NCI-H146 treated with DMSO at 0.1 percent for 48 hours (cell line): ENCODE data around the gene PEMT.

Experiments
- DNase-seq: peaks from one replicate; lab custom pipeline; 2025; ENCODE audit not compliant: unreplicated experiment; lab: John Stamatoyannopoulos, UW

The PEMT gene

DNA sequence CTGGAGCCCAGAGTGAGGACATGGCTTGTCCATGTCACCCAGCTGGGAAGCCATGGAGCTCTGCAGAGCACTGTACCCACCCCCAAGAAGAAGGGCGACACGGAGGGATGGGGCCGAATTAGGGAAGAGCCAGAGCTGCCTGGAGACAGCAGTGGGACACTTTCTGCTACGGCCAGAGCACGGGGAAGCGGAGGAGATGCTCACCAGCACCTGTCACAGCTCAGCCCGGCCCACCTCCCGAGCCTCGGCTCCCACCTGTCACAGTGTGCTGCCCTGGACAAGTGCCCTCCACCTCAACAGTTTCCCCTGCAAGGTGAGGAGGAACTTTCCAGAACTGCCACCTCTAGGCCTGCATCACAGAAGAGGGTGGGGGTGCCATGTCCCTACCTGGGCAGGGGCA lies 36.4 kb downstream of the PEMT start:
- no peak for DNase-seq

DNA sequence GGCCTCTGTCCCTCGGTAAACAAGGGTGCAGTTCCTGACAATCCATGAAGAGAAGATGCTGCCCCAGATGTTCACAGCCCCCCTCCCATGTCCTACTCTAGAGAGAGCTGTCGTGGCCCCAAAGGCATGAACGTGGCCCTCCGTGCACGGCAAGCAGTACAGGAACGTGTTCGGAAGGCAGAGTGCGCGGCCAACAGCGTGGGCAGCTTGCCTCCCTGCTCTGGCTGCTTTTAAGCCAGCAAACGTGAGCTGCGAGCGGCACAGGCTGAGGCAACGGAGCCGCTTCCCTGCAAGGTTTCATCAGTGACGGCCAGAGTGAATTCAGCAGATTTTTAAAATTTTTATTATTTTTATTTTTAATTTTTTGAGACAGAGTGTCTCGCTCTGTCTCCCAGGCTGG lies 37.2 kb downstream of the PEMT start:
- DNase-seq: no peak

DNA sequence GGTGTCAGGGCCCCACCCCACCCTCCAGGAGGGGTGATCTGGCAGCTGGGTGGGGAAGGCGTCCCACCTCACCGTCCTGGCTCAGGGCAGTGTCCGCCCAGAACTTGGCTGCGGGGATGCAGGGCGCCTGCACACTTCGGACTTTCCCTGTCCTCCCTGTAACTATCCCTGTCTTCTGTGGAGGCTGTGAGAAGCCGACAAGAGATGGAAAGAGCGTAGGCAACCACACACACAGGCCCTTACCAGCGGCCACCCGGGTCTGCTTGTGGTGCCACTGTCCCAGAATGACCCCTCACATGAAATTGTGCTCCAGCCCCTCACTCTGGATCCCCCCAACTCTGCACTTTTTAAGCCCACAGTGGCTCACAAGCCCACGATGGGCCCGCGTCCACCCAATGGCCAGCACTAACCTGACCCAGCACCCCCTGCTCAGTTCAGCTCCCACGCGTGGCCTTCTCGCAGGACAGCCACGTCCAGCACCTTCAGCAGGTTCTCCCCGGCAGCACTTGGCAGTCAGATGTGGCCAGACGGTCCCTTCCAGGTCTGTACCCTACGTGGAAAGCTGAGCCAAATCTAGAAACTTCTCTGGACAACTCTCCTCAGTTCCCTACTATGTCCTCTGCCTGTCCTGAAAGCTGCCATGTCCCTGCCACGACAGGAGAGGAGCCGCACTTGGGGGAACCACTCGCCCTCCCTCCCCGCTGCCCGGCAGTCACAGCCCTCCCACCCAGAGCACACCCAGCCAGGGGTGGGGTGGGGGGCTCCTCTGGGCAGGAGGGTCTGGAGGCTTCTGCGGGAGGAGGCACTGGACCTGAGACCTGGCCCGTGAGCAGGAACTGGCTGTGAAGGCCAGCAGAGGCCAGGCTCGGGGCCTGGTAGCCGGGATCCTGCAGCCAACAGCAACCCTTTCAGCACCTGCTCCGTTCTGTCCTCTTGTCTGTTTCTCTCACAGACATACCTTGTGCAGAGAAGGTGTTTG lies 38.0 kb downstream of the PEMT start:
- DNase-seq: no peak

DNA sequence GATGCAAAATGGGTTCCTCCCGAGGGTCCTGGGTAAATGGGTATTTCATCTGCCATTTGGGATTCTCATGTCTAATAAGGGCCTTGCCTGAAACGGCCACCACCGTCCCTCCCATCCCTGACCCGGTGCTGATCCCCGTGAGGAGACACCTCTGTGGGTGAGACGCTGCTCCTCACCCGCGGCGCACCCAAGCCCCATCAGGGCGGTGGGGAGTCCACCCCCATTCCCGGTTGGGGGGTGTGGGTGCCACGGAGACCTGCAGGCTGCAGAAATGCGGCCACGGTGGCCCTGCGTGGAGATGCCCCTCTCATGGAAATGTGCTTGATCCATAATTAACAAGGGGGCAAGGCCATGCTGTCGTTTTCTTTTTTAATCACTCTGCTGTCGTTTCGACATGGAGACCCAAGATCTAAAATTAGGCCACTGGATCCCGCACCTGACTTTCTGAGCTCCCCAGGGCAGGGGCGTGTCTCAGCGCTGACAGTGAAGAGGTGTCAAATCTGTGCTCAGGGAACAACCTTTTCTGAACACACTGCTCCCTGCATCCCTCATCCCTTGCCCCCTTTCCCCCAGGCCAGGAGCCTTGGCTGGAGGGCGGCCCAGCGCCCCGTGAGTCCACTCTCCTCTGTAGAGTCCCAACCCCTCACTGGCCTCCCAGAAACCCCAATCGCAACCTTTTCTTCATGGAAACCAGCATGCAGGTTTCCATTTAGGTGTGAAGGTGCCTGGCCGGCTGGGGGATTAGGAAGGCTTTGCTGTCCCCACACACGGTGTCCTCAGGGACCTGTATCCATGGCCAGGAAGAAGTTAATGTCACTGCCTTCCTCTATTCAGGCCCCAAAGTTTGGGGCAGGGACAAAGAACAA lies 38.9 kb downstream of the PEMT start:
- no peak for DNase-seq

DNA sequence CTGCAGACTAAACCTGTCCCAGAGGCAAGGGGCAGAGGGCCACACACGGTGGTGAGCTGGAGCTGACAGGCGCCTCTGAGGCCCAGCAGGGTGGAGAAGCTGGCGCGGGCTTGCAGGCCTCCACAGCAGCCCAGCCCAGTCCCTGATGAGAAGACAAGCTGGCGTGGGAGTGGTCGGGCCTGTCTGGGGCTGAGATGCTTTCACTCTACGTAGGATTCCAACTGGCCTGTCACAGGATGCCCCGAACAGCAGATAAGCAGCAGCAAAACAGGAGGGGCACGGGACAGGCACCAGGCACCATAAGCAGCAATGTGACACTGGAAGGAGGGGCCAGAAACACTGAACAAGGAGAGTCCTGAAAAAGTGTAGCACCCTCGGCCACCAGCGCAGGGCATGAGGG lies 40.1 kb downstream of the PEMT start:
- no peak for DNase-seq

DNA sequence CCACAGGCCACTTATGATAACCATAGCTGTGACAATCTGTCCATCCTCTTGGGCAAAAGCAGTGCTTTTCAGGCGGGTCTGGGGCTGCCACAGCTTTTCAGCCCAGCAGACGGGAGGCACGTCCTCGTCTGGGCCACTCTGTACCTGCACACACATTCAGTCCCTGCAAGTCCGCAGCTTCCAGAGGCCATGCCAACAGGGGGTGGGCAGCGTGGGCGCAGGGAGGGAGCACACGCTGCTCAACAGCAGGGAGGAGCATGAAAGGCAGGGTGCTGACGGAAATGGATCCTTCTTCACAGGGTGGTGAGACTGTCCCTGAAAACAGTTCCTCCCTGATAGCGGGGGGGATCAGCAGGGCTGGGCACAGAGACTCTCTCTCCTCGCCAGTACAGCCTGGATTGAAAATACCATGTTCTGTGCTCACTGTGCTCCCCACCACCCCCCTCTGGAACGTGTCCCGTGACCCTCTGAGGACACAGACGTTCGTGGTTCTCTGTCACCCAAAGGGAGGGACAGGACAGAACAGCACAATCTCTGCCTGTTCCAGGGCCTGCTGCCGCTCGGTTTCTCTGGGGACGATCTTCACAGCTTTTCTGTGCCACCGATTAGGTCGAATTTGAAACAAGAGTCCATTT lies 41.7 kb downstream of the PEMT start:
- no peak for DNase-seq

DNA sequence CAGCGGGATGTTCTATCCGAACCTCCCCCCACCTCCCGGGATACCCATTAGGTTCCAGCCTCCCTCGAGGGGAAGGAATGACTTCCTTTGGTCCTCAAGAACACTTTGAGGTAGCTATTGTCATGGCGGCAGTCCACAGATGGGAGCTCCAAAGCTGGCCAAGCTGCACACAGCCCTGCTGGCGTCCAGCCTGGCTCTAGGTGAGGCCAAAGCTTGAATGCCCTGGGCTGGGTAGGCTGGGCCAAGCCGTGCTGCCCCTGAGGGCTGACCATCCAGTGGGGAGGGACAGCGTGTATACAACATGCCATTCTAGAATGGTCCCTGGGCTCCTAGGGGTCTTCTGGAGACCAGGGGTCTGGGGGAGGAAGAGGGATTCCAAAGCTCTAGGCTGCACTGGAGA lies 43.5 kb downstream of the PEMT start:
- no peak for DNase-seq

DNA sequence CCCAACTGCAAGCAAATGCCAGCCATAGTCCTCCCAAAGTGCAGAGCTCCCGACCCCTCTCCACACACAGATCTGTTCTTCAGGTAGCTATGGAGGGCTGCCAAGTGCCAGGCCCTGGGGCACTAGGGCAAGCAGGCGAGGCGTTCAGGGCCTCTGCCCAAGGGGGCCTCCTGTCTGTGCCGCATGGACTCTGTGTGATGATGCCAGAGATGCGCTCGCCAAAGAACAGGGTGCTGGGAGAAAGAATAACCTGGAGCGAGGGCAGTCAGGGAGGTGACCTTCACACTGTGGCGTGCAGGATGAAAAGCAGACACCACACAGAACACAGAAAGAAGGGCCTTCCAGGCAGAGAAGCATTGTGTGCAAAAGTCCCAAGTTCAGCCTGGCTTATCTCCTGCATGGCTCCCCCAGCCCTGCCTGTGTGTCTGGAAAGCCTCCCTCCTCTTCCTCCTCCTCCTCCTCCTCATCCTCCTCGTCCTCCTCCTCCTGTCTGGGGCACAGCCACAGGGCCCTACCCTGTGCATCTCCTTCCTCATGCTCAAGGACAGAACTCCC lies 44.2 kb downstream of the PEMT start:
- no peak for DNase-seq

DNA sequence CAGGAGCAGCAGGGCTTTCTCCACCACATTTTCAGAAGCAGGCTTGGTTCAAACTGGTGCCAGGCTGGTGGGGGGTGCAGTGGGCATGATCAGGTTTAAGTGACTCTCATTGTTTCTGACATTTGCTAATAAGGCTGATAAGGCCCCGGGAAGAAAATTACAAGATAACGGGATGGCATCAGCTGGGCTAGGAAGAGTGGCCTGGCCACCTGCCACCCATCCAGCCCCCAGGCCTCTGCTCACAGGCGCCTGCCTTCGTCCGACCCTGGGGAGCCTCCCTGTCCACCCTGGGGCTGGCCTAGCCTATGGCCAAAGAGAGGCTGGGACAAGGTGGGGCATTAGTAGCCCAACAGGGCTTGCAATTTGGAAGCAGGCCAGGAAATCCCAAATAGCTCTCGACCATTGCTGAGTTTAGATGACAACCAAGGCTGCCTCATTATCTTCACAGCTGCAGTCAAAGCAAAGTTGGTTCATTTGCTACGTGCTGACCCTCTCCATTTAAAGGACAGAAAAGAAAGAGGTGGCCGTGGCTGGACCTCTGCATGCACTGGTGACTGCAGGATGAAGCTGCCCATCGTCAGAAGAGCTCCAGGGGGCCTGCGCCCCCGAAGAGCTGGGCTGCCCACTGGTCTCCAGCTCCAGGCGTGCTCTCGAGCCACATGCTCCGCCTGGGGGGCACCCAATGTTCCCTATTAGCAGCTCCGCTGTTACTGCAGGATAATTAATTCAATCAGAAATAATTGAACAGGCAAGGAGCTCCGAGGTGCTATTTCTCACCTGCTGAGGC lies 44.9 kb downstream of the PEMT start:
- DNase-seq: peak; percentile 25

DNA sequence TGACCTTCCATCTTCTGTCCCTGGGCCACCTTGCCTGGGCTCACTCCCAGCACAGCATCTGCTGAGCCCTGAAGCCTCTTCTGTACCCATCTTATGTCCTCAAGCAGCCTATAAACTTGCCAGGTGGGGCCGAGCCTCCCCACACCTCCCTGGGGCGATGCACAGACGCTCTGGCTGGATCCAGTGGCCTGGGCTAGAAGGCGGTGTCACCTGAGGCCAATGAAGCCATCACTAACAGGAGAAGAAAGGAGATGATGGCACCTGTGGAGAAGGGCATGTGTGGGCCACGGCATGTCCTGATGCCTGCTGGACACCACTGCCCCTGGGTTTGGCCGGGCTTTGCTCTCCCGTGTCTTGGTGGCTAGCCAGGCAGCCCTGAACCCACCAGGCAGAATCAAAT lies 45.5 kb downstream of the PEMT start:
- peak; percentile 25 for DNase-seq

DNA sequence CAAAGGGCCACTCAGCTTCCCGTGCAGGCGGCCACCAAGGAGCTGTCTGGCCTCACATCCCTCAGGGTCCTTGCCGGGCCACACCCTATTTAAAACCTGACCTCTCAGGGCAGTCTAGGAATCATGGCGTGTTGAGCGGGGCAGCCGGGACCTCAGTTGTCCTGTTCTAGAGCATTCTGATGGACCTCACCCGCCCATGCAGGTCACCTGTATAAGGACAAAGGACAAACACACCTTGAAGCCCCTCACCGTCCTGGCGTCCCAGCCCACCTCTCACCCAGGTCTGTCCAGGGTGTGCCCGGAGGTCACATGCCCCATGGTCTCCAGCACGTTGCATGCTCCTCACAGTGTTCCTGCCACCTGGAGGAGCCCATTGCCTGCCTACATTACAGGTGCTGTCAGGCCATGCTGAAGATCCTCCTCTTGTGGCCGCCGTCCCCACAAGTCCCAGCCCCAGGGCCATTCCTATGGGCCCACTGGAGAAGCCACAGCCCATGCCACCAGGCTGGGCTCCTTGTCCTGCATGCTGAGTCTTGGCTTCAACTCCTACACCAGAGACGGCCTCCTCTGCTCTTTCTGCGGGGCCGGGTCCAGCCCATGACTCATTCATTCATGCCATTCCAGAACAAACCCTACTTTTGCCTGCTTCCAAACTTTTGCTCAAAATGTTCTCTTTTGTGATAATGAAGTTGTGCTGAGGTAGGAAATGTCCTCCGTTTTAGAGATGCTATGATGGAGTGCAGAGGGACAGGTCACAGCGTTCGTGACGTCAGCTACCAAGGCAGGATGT lies 46.3 kb downstream of the PEMT start:
- no peak for DNase-seq

DNA sequence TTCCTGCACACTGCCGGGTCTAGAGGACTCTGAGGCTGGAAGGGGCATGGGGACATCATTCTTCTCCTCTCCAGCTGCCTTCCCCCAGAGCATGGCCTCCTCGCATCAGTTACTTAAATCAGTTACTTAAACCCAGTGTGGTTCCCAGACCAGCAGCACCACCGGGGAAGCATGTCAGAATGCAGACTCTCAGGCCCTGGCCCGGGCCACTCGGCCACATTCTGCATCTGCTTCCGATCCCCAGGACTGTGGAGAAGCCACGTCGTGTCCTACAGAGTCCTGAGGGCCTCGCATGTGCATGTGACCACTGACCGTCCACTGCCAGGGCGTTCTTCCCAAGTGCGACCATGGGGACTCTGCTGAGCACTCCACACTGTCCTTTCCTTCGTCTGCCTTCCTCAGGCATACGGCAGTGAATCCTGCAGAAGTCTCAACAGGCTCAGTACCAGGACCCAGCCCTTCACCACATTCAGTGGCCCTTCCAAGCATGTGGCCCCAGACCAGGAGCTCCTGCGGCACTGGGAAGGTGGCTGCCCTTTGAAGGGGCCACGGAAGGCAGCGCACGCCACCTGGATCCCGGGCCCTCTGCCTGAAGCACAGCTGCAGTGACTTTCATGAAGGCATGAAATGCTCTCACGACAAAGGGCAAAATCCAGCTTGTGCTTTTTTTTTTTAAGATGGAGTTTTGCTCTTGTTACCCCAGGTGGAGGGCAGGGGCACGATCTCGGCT lies 48.4 kb downstream of the PEMT start:
- no peak for DNase-seq

DNA sequence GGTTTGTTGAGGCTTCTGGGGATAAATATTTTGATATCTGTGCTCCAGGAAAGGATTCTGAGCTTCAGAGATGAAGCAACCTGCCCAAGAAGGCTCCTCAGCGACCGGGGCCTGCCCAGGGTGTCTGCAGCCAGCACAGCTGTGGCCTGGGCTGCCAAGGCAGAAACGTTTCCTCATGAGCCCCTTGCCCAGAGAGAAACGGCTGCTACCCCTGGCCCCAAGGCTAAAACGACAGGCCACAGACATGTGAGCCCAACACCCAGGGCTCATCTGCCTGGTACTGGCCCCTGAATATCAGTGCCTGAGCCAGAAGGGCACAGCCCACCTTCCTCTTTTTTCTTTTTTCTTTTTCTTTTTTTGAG lies 49.9 kb downstream of the PEMT start:
- DNase-seq: no peak

DNA sequence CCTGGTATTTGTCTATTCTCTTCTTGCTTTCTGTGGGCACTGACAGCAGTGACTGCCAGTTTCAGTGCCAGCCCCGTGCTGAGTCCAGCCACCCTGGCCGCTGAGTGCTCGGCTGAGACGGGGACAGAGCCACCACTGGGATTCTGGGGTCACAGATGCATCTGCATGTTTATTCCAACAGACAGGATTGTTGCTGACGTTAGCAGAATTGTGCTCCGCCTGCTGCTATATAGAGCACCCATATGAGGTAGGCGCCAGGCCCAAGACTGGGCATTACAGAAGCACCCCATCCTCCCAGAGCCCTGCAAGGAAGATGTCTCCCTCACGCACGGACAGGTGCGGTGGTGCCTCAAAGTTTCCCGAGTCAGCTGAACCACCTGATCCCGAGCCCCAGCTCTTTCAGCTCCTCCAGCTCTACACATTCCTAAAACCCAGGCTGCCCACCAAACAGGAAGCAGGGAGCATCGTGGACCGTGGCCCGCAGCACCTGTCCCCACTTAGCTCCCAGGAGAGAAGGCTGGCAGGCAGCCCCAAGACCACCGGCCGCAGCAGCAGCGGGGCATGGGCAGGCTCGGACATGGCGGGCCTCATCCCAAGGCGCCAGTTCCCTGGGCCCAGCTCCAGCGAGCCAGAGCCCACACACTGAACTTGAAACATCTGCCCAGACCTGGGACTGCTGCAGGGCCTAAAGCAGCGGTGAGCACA lies 50.4 kb downstream of the PEMT start:
- no peak for DNase-seq

DNA sequence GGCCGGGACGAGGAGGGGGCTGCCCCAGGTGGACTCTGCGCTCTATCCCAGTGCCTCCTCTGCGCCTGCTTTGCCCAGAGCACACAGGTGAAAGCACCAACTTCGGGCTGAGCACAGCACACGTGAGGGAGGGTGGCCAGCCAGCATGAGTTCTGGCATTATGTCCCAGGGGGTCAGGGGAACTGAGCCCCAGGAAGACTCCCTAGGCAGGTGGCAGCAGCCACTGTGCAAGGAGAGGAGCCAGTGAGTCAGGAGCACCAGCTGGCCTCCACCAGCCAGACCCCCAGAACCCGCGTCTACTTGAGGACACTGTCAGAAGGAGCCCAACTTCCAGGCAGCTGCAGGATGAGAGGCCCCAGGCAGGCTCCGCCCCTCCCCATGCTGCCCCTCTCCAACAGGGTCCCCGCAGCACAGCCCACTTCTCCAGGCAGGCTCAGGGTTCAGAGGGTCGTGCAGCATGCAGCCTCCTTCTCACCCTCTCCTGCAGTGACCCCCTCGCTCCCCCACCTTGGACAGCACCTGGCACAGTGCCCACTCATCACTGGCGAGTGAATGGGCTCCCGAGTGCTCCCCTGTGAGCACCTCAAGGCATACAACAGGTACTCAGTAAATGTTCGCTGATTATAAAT lies 51.1 kb downstream of the PEMT start:
- DNase-seq: no peak

DNA sequence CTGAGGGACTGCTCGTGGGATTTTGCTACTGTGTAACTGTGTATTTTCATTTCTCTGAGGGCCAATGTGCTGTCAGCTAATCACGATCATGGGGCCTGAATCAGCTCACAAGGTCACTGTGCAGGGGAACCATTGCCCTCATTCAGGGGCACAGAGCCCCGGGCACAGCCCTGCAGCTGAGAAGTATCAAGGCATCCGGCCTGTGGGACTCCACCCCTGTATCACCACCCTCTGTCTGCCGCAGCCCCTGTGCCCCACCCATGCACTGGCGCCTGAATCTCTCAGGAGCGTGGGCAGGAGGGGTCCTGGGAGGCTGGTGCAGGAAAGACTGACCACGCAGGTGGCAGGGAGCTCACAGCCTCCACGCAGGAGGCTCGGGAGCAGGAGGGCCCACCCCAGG lies 51.9 kb downstream of the PEMT start:
- no peak for DNase-seq

DNA sequence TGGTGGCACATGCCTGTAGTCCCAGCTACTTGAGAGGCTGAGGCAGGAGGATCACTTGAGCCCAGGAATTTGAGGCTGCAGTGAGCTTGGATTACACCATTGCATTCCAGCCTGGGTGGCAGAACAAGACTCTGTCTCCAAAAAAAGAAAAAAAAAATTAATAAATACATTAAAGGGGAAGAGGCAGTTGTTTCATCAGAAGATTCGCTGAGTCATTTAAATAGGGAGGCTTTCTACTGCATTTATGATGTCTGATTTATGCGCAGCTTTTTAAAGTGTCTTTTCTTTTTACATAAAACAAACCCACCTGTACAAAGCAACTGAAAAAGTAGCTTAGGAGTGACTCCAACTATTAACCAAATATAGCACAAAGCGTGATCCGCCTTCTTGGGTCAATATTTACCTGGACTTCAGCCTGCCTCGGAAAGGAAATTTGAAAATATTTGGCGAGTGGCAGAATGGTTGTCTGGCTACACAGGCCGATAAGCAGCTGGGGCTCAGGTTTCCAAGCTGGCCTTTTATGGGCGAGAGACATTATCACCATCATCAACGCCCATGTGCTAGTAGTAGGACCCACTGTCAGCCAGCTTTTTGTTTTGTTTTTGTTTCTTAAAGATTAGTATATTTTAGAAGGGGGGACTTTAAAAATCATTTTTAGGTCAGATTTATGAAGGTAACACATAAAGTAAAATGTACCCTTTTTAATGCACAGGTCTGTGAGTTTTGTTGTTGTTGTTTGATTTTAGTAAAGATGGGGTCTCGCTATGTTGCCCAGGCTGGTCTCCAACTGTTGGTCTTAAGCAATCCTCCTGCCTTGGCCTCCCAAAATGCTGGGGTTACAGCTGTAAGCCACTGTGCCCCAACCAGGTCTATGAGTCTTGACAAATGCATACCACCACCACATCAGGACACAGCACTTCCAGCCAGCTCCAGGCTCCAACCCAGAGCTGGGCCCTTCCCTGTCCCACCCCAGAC lies 52.8 kb downstream of the PEMT start:
- DNase-seq: peak; percentile 97
